CD4-positive, alpha-beta T cell treated with Interleukin-10 for 1 hour (primary cell): ENCODE results near the gene VCPKMT.
A peak's percentile ranks its signal among the peaks of the same experiment; 100 is the strongest.

Experiments
- DNase-seq: peaks from one replicate; pipeline ENCODE4 v3.0.0-alpha.2; 2020

Gene VCPKMT

GRCh38 chr14:50116181-50116956 is at the start of gene VCPKMT:
TSS of gene VCPKMT (minus strand) at chr14:50116572. CDS start at chr14:50116552, 20 bp downstream.
- peak; percentile 95 for DNase-seq

- DNase-seq, result no peak
Measured at GRCh38 chr14:50156111-50156510, 39.7 kb upstream of the VCPKMT start.

- no peak for DNase-seq
Measured at GRCh38 chr14:50148799-50149198, 32.4 kb upstream of the VCPKMT start.

GRCh38 chr14:50139192-50139591 is 22.8 kb upstream of the VCPKMT start:
- no peak for DNase-seq

- no peak for DNase-seq
Measured at GRCh38 chr14:50127802-50128201, 11.4 kb upstream of the VCPKMT start.

GRCh38 chr14:50123062-50123461 is 6.7 kb upstream of the VCPKMT start:
- no peak for DNase-seq

- DNase-seq, result no peak
Measured at GRCh38 chr14:50122291-50122690, 5.9 kb upstream of the VCPKMT start.

- DNase-seq, result no peak
Measured at GRCh38 chr14:50121486-50121885, 5.1 kb upstream of the VCPKMT start.

- no peak for DNase-seq
Measured at GRCh38 chr14:50117456-50117855, 1.1 kb upstream of the VCPKMT start.

GRCh38 chr14:50116966-50117365 is 594 bp upstream of the VCPKMT start:
- DNase-seq, result no peak

GRCh38 chr14:50113381-50114035 is 2.9 kb downstream of the VCPKMT start:
- peak; percentile 41 for DNase-seq

GRCh38 chr14:50110323-50111037 is 5.9 kb downstream of the VCPKMT start:
- DNase-seq, result no peak

GRCh38 chr14:50109342-50109741 is 7.0 kb downstream of the VCPKMT start:
- no peak for DNase-seq

- no peak for DNase-seq
Measured at GRCh38 chr14:50107850-50108249, 8.5 kb downstream of the VCPKMT start.

GRCh38 chr14:50106178-50106577 is 10.2 kb downstream of the VCPKMT start:
- DNase-seq, result no peak

GRCh38 chr14:50103558-50103957 is 12.8 kb downstream of the VCPKMT start:
- DNase-seq, result no peak

- no peak for DNase-seq
Measured at GRCh38 chr14:50101417-50101816, 15.0 kb downstream of the VCPKMT start.

- DNase-seq, result no peak
Measured at GRCh38 chr14:50100805-50101204, 15.6 kb downstream of the VCPKMT start.

GRCh38 chr14:50099335-50099734 is 17.0 kb downstream of the VCPKMT start:
- no peak for DNase-seq

GRCh38 chr14:50095895-50096294 is 20.5 kb downstream of the VCPKMT start:
- peak; percentile 58 for DNase-seq

- no peak for DNase-seq
Measured at GRCh38 chr14:50094056-50094755, 22.2 kb downstream of the VCPKMT start.

- no peak for DNase-seq
Measured at GRCh38 chr14:50093496-50093895, 22.9 kb downstream of the VCPKMT start.

GRCh38 chr14:50092006-50092555 is 24.3 kb downstream of the VCPKMT start:
- no peak for DNase-seq
